ENCODE measurements around the gene FOXP4. TPM values are rescaled to one million over a fixed set of nuclear protein-coding genes. Genes with fewer than 3 reads are reported as not detected.

FOXP4 gene
- total RNA-seq, 4 donors from 2014 or later, result 10.8 to 30.7 (median 17.7) TPM

- no peak for TF ChIP-seq POLR2AphosphoS5 (IDR thresholded peaks at IDR 0.05)
- TF ChIP-seq EP300 (IDR thresholded peaks at IDR 0.05), result no peak
- TF ChIP-seq POLR2A (IDR thresholded peaks at IDR 0.05; ENCODE audit: low read depth), result no peak
- no peak for TF ChIP-seq CTCF (IDR thresholded peaks at IDR 0.05)
- DNase-seq (ENCODE audit: extremely low spot score), result no peak
- 61% methylated on average over 5 of the region's 5 CpGs for WGBS
- Histone ChIP-seq H3K4me3 (no peak overlapping the region), H3K4me1 (peaks cover 20 to 40% (median 35%) of the 10 kb centered on the region in 4 donors), H3K36me3 (no peaks in the 10 kb centered on the region), H3K27ac (replicated peaks in 1 of 4) (peak overlapping the region in 3 of 4 donors; percentile 9 to 34 (median 14)), H3K27me3 (no peaks in the 10 kb centered on the region), H3K9me3 (no peaks in the 10 kb centered on the region)
- intact Hi-C loops (cut with DNase I), result loop anchor here (5.0 kb wide), 2 partner anchors 45 to 50 kb away; partner anchors contain the start of gene FOXP4
These were observed 43.6 kb upstream of the FOXP4 start for GRCh38 chr6:41502566-41502916.

GRCh38 chr6:41502917-41503671 is 43.1 kb upstream of the FOXP4 start:
- no peaks in the 10 kb centered on the region for H3K36me3 ChIP-seq
- peaks cover 20 to 40% (median 35%) of the 10 kb centered on the region in 4 donors for H3K4me1 ChIP-seq
- H3K27me3 ChIP-seq, result peaks cover 0 to under 1% (median 0%) of the 10 kb centered on the region in 4 donors
- DNase-seq (ENCODE audit: extremely low spot score), result no peak
- TF ChIP-seq CTCF (IDR thresholded peaks at IDR 0.05) (no peak), EP300 (IDR thresholded peaks at IDR 0.05) (no peak), POLR2AphosphoS5 (IDR thresholded peaks at IDR 0.05) (no peak), POLR2A (IDR thresholded peaks at IDR 0.05; ENCODE audit: low read depth) (no peak)
- H3K4me3 ChIP-seq, result peak overlapping the region; percentile 46 to 60 (median 50)
- H3K9me3 ChIP-seq, result no peaks in the 10 kb centered on the region
- 53% methylated on average over 27 of the region's 27 CpGs for WGBS
- intact Hi-C loops (cut with DNase I), result loop anchor here (5.0 kb wide), 2 partner anchors 44 to 51 kb away; partner anchors contain the start of gene FOXP4
- H3K27ac ChIP-seq (replicated peaks in 1 of 4), result peak overlapping the region in 3 of 4 donors; percentile 9 to 80 (median 78)

- H3K27ac ChIP-seq (replicated peaks in 1 of 4), result peak overlapping the region; percentile 73 to 80 (median 78)
- peaks cover 0 to 8% (median 0%) of the 10 kb centered on the region in 4 donors for H3K27me3 ChIP-seq
- TF ChIP-seq CTCF (IDR thresholded peaks at IDR 0.05) (no peak), POLR2A (IDR thresholded peaks at IDR 0.05; ENCODE audit: low read depth) (no peak), EP300 (IDR thresholded peaks at IDR 0.05) (no peak), POLR2AphosphoS5 (IDR thresholded peaks at IDR 0.05) (no peak)
- H3K9me3 ChIP-seq, result no peaks in the 10 kb centered on the region
- no peak for DNase-seq (ENCODE audit: extremely low spot score)
- WGBS, result under 1% methylated on average over 33 of the region's 52 CpGs
- H3K36me3 ChIP-seq, result no peaks in the 10 kb centered on the region
- intact Hi-C loops (cut with DNase I), result loop anchor here (5.0 kb wide), 2 partner anchors 43 to 52 kb away; partner anchors contain the start of gene FOXP4
- H3K4me1 ChIP-seq, result peaks cover 20 to 40% (median 35%) of the 10 kb centered on the region in 4 donors
- H3K4me3 ChIP-seq, result peak overlapping the region; percentile 46 to 60 (median 50)
These were observed 42.2 kb upstream of the FOXP4 start for GRCh38 chr6:41503827-41504465.

- Histone ChIP-seq H3K4me1 (peaks cover 20 to 40% (median 35%) of the 10 kb centered on the region in 4 donors), H3K36me3 (no peaks in the 10 kb centered on the region), H3K4me3 (peak overlapping the region; percentile 46 to 60 (median 50)), H3K27ac (replicated peaks in 1 of 4) (peak overlapping the region; percentile 73 to 80 (median 78)), H3K27me3 (peaks cover 0 to 13% (median 0%) of the 10 kb centered on the region in 4 donors), H3K9me3 (no peaks in the 10 kb centered on the region)
- intact Hi-C loops (cut with DNase I), result loop anchor here (5.0 kb wide), 3 partner anchors 43 to 77 kb away; partner anchors contain the start of gene FOXP4
- no peak for TF ChIP-seq CTCF (IDR thresholded peaks at IDR 0.05)
- TF ChIP-seq EP300 (IDR thresholded peaks at IDR 0.05), result no peak
- no peak for TF ChIP-seq POLR2A (IDR thresholded peaks at IDR 0.05; ENCODE audit: low read depth)
- no peak for TF ChIP-seq POLR2AphosphoS5 (IDR thresholded peaks at IDR 0.05)
- 11% methylated on average over 31 of the region's 31 CpGs for WGBS
- no peak for DNase-seq (ENCODE audit: extremely low spot score)
These were observed 41.6 kb upstream of the FOXP4 start for GRCh38 chr6:41504466-41505121.
